Mesenchymal stem cell (in vitro differentiated cells and primary cell): ENCODE results near the gene SYNPR.

Source experiments
- DNase-seq: peaks from one replicate; pipeline ENCODE4 v3.0.0-alpha.2; 2013
- H2AFZ ChIP-seq: one replicate; pipeline ENCODE4 v1.6.1; 2013; ENCODE audit warnings: low read depth, mild to moderate bottlenecking, control low read depth, inconsistent platforms, low read length, moderate library complexity
- H2AK5ac ChIP-seq: 2 replicates; pipeline ENCODE4 v1.6.1; 2013; ENCODE audit warnings: low read length, moderate library complexity, mild to moderate bottlenecking, inconsistent platforms; ENCODE audit not compliant: severe bottlenecking
- H2BK120ac ChIP-seq: one replicate; pipeline ENCODE4 v1.6.1; 2013; ENCODE audit warnings: low read depth, mild to moderate bottlenecking, inconsistent platforms, low read length, moderate library complexity
- H2BK12ac ChIP-seq, 2 experiments: one replicate each; pipeline ENCODE4 v1.6.1; 2013; ENCODE audit warnings: inconsistent platforms in 2 of 2, low read length in 2 of 2, mild to moderate bottlenecking in 2 of 2, moderate library complexity in 2 of 2, control low read depth in 1 of 2
- H2BK15ac ChIP-seq: one replicate; pipeline ENCODE4 v1.6.1; 2013; ENCODE audit warnings: mild to moderate bottlenecking, low read depth, inconsistent platforms; ENCODE audit not compliant: poor library complexity, severe bottlenecking
- H2BK5ac ChIP-seq: 2 replicates; pipeline ENCODE4 v1.6.1; 2013; ENCODE audit warnings: low read depth, mild to moderate bottlenecking, low read length, control low read depth, inconsistent platforms; ENCODE audit not compliant: poor library complexity, severe bottlenecking
- H3K14ac ChIP-seq, 2 experiments: one replicate each; pipeline ENCODE4 v1.6.1; 2013; ENCODE audit warnings: inconsistent platforms in 2 of 2, low read length in 2 of 2, control low read depth in 1 of 2, mild to moderate bottlenecking in 1 of 2, moderate library complexity in 1 of 2
- H3K18ac ChIP-seq, 2 experiments: one replicate each; pipeline ENCODE4 v1.6.1; 2013; ENCODE audit warnings: inconsistent platforms in 2 of 2, low read length in 2 of 2, control low read depth in 1 of 2, low read depth in 1 of 2, mild to moderate bottlenecking in 1 of 2
- H3K23ac ChIP-seq, 2 experiments: one replicate each; pipeline ENCODE4 v1.6.1; 2013; ENCODE audit warnings: inconsistent platforms in 2 of 2, low read length in 2 of 2, mild to moderate bottlenecking in 2 of 2, moderate library complexity in 2 of 2, control low read depth in 1 of 2
- H3K27ac ChIP-seq: 2 replicates; pipeline ENCODE4 v1.5.1; 2013; ENCODE audit warnings: mild to moderate bottlenecking, moderate library complexity, low read length, control low read depth, inconsistent platforms; ENCODE audit not compliant: poor library complexity, severe bottlenecking
- H3K27me3 ChIP-seq, 2 experiments: 2 replicates each; pipeline versions ENCODE4 v1.6.1 to v1.7.0; 2013; ENCODE audit warnings: low read length in 2 of 2, mild to moderate bottlenecking in 2 of 2, moderate library complexity in 2 of 2, control low read depth in 1 of 2, inconsistent platforms in 1 of 2; ENCODE audit not compliant: control insufficient read depth in 1 of 2, insufficient read depth in 1 of 2
- H3K36me3 ChIP-seq, 2 experiments: 2 replicates each; pipeline versions ENCODE4 v1.6.1 to v1.7.0; 2013; ENCODE audit warnings: low read length in 2 of 2, control low read depth in 1 of 2, inconsistent platforms in 1 of 2, low read depth in 1 of 2, mild to moderate bottlenecking in 1 of 2; ENCODE audit not compliant: insufficient read depth in 2 of 2, control insufficient read depth in 1 of 2
- H3K4ac ChIP-seq, 2 experiments: one replicate each; pipeline ENCODE4 v1.6.1; 2013; ENCODE audit warnings: inconsistent platforms in 2 of 2, low read length in 2 of 2, mild to moderate bottlenecking in 2 of 2, moderate library complexity in 2 of 2, control low read depth in 1 of 2, low read depth in 1 of 2
- H3K4me1 ChIP-seq: 2 replicates; pipeline ENCODE4 v1.6.1; 2013; ENCODE audit warnings: low read depth, low read length, control low read depth; ENCODE audit not compliant: control insufficient read depth, insufficient read depth
- H3K4me2 ChIP-seq: 2 replicates; pipeline ENCODE4 v1.6.1; 2013; ENCODE audit warnings: low read length, mild to moderate bottlenecking, inconsistent platforms; ENCODE audit not compliant: poor library complexity, severe bottlenecking
- H3K4me3 ChIP-seq, 2 experiments: 2 replicates each; pipeline versions ENCODE4 v1.5.1 to v1.7.0; 2013; ENCODE audit warnings: low read length in 2 of 2, mild to moderate bottlenecking in 2 of 2, control low read depth in 1 of 2, low read depth in 1 of 2; ENCODE audit not compliant: insufficient read depth in 1 of 2
- H3K79me1 ChIP-seq: replicated peaks from 2 replicates; pipeline ENCODE4 v1.6.1; 2013; ENCODE audit warnings: mild to moderate bottlenecking, control low read depth, low read length, inconsistent platforms; ENCODE audit not compliant: poor library complexity, severe bottlenecking
- H3K9ac ChIP-seq: 2 replicates; pipeline ENCODE4 v1.7.0; 2013; ENCODE audit warnings: mild to moderate bottlenecking, low read length, moderate library complexity
- H3K9me3 ChIP-seq: 2 replicates; pipeline ENCODE4 v1.7.0; 2013; ENCODE audit warnings: mild to moderate bottlenecking, low read length; ENCODE audit not compliant: control insufficient read depth
- H4K8ac ChIP-seq: one replicate; pipeline ENCODE4 v1.6.1; 2013; ENCODE audit warnings: inconsistent platforms, mild to moderate bottlenecking, low read length, moderate library complexity
- H4K91ac ChIP-seq: one replicate; pipeline ENCODE4 v1.6.1; 2013; ENCODE audit warnings: mild to moderate bottlenecking, low read length, inconsistent platforms
- WGBS: methylation state at CpG from one replicate; pipeline ENCODE4 v1.1.7; 2013; ENCODE audit warnings: mixed read lengths; 5-methylcytosine and 5-hydroxymethylcytosine counted together

Gene SYNPR

DNA sequence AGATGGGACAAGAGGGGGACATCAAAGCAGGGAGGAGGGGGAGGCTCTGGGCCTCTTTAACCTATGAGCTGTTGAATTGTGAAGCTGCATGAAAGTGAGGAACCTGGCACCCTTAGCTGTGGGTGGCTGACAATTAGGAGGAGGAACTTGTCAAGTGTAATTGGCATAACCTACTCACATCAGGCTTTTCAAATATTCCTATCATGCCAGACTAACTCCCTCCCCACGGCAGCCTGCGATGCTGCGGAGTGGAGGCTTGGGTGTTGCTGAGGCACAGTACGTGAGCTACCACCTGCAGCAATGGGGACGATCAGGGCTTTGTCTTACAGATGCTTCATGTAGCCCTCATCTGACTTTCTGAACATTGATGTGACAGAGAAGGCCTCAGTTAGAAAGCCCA lies 193.7 kb downstream of the SYNPR start:
- 73% methylated on average over 5 of the region's 5 CpGs for WGBS

DNA sequence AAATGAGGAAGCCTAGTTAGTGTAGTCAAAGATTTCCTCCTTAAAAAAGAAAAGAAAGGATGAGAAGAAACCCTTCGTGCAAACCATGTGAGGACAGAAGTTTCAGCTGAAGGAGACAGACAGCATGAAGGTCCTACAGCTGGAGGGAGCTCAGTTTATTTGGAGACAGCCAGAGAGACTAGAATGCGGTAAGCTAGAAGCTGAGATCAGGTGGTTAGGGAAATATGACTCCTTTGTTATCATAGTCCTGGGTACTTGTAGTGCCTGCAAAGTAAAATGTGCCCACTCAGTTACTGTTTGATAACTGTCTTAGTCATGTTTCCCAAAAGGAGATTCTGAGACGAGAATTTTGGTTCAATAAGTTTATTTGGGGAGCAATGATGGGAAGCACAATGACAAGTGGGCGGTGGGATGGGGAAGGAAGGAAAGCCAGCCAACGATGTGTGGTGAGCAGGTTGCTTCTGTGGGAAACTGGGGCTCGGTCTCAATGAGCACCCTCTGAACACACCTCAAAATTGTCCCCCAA lies 195.6 kb downstream of the SYNPR start:
- peaks cover 0 to 16% of the 10 kb centered on the region in 2 experiments for H3K27me3 ChIP-seq
- 80% methylated on average over 4 of the region's 6 CpGs for WGBS
- no peak overlapping the region for H2BK12ac ChIP-seq
- no peaks in the 10 kb centered on the region for H3K9me3 ChIP-seq
- no peak overlapping the region for H4K91ac ChIP-seq
- no peaks in the 10 kb centered on the region for H3K4me1 ChIP-seq
- no peak overlapping the region for H2BK15ac ChIP-seq
- no peak overlapping the region for H3K4me2 ChIP-seq
- no peak overlapping the region for H2AK5ac ChIP-seq
- no peak overlapping the region for H3K4me3 ChIP-seq
- no peak overlapping the region for H2BK120ac ChIP-seq
- no peak for DNase-seq
- no peaks in the 10 kb centered on the region for H3K79me1 ChIP-seq
- no peak overlapping the region for H3K14ac ChIP-seq
- no peak overlapping the region for H3K18ac ChIP-seq
- H3K23ac ChIP-seq = no peak overlapping the region
- H3K27ac ChIP-seq = no peak overlapping the region
- no peaks in the 10 kb centered on the region for H3K36me3 ChIP-seq
- H3K9ac ChIP-seq = no peak overlapping the region
- H2BK5ac ChIP-seq = no peak overlapping the region
- no peak overlapping the region for H4K8ac ChIP-seq
- H3K4ac ChIP-seq = no peak overlapping the region
- no peak overlapping the region for H2AFZ ChIP-seq

More for the DNA sequence above, 193.7 kb downstream of the SYNPR start:
- no peak overlapping the region for H2AK5ac ChIP-seq
- H3K27ac ChIP-seq = no peak overlapping the region
- no peak overlapping the region for H2BK15ac ChIP-seq
- no peak overlapping the region for H3K18ac ChIP-seq
- H4K91ac ChIP-seq = no peak overlapping the region
- H3K4ac ChIP-seq = no peak overlapping the region
- H2BK120ac ChIP-seq = no peak overlapping the region
- no peaks in the 10 kb centered on the region for H3K36me3 ChIP-seq
- H3K79me1 ChIP-seq = no peaks in the 10 kb centered on the region
- H3K9me3 ChIP-seq = no peaks in the 10 kb centered on the region
- H4K8ac ChIP-seq = no peak overlapping the region
- H3K27me3 ChIP-seq = peaks cover 0 to 16% of the 10 kb centered on the region in 2 experiments
- H2BK12ac ChIP-seq = no peak overlapping the region
- H3K4me2 ChIP-seq = no peak overlapping the region
- H2AFZ ChIP-seq = no peak overlapping the region
- no peak overlapping the region for H3K14ac ChIP-seq
- no peaks in the 10 kb centered on the region for H3K4me1 ChIP-seq
- no peak overlapping the region for H3K4me3 ChIP-seq
- H2BK5ac ChIP-seq = no peak overlapping the region
- H3K9ac ChIP-seq = no peak overlapping the region
- no peak for DNase-seq
- no peak overlapping the region for H3K23ac ChIP-seq

DNA sequence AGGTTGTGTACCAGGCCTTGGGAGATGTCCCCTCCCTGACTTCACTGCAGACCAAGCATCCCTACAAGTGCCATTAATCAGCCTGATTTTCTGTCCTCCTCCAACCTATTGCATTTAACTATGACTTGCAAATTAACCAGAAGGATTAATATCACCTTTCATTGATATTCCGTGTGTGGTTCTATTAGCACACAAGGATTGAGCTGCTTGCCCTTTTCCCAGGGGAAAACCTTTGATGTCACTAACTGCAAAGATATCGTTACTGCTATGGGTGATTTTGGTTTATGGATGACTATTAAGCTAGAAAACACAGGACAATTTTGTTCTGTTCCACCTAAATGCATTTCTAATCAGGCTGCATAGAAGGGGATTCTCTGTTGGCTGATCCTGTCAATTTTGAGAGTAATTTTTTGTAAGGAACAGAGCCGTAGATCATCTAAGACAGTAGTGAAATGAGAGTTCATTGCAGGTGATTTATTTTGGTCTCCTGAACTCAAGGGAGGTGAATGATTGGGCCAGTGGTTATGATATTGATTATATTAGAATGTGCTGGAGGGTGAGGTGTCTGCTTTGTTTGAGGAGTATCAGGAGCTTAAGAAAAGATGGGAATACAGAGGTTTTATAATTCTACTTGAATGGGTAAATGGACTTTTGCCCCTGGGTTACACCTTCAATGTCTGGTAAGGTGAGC lies 196.9 kb downstream of the SYNPR start:
- WGBS = 64% methylated on average over 3 of the region's 3 CpGs
- H4K8ac ChIP-seq = no peak overlapping the region
- DNase-seq = no peak
- H3K27me3 ChIP-seq = peaks cover 0 to 16% of the 10 kb centered on the region in 2 experiments
- no peak overlapping the region for H3K4ac ChIP-seq
- H2AK5ac ChIP-seq = no peak overlapping the region
- H3K23ac ChIP-seq = no peak overlapping the region
- no peaks in the 10 kb centered on the region for H3K79me1 ChIP-seq
- H2BK120ac ChIP-seq = no peak overlapping the region
- no peak overlapping the region for H2BK5ac ChIP-seq
- H3K9me3 ChIP-seq = no peaks in the 10 kb centered on the region
- H2BK15ac ChIP-seq = no peak overlapping the region
- H3K36me3 ChIP-seq = no peaks in the 10 kb centered on the region
- H3K4me2 ChIP-seq = no peak overlapping the region
- H3K18ac ChIP-seq = no peak overlapping the region
- H3K4me1 ChIP-seq = no peaks in the 10 kb centered on the region
- H2AFZ ChIP-seq = no peak overlapping the region
- H3K14ac ChIP-seq = no peak overlapping the region
- H3K27ac ChIP-seq = no peak overlapping the region
- H3K9ac ChIP-seq = no peak overlapping the region
- H2BK12ac ChIP-seq = no peak overlapping the region
- H4K91ac ChIP-seq = no peak overlapping the region
- no peak overlapping the region for H3K4me3 ChIP-seq

DNA sequence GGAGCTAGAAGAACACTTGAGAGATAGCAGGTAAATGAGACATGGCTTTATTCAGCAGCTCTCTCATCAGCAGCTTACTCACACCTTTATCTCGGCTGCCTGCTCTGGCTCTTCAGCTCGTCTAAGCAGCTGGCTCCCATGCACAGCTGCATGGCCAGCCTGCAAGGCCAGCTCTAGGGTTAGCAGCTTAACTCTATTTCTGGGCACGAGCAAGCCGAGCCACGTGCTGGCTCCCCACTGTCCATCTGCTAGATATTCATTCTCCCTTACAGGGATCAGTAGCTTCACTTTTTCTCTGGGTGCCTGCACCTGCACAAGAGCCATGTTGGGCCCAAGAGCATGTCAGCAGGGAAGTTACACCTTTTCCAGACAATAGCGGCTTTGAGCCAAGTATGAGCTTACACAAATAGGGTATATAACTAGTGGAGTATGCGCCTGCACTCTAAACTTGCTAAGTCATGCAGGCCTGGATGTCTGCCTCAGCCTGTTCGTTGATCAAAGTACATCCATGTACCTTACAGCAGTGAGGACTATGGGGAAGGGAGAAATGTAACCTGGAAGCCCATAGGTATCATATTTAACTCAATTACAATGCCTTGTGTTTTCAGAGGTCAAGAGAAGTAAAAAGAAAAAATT lies 199.5 kb downstream of the SYNPR start:
- WGBS = 74% methylated on average over 8 of the region's 8 CpGs
- no peak overlapping the region for H3K14ac ChIP-seq
- H2BK15ac ChIP-seq = no peak overlapping the region
- H2AFZ ChIP-seq = no peak overlapping the region
- no peak overlapping the region for H2BK5ac ChIP-seq
- no peak overlapping the region for H3K18ac ChIP-seq
- H3K79me1 ChIP-seq = no peaks in the 10 kb centered on the region
- H2AK5ac ChIP-seq = no peak overlapping the region
- no peaks in the 10 kb centered on the region for H3K9me3 ChIP-seq
- H3K9ac ChIP-seq = no peak overlapping the region
- H3K4me1 ChIP-seq = no peaks in the 10 kb centered on the region
- no peak overlapping the region for H2BK12ac ChIP-seq
- H4K8ac ChIP-seq = no peak overlapping the region
- H2BK120ac ChIP-seq = no peak overlapping the region
- no peak overlapping the region for H3K23ac ChIP-seq
- H3K27ac ChIP-seq = no peak overlapping the region
- no peak for DNase-seq
- no peak overlapping the region for H4K91ac ChIP-seq
- no peak overlapping the region for H3K4me2 ChIP-seq
- no peak overlapping the region for H3K4me3 ChIP-seq
- H3K36me3 ChIP-seq = no peaks in the 10 kb centered on the region
- no peak overlapping the region for H3K4ac ChIP-seq
- peaks cover 0 to 16% of the 10 kb centered on the region in 2 experiments for H3K27me3 ChIP-seq
